Left lung (tissue), 10 donors: Measurements from ENCODE around the gene MAGI1. TPM values are rescaled to one million over a fixed set of nuclear protein-coding genes. Genes with fewer than 3 reads are reported as not detected.
"Not testable (repeated sequence)": the region's sequence is repeated elsewhere in the genome, so short reads cannot be mapped to it uniquely, and the experiment has no call there.

Source experiments
- ATAC-seq: fragments of 200-7000 bp; cut with Tn5 transposase; one replicate; pipeline ENCODE4 v1.9.1; 2020; ENCODE audit warnings: moderate library complexity
- DNase-seq, 4 donors: peaks; one replicate each; pipeline ENCODE4 v3.0.0-alpha.2; 2013 to 2020
- H3K27ac ChIP-seq, 2 donors: fragments of 200-600 bp; sonication (generic) in 1 of 2; one replicate each; pipeline versions ENCODE4 v1.5.0 to v1.8.0; 2020 to 2021
- H3K27me3 ChIP-seq, 2 donors: fragments of 200-600 bp; sonication (generic) in 1 of 2; one replicate each; pipeline versions ENCODE4 v1.5.0 to v1.8.0; 2020 to 2021
- H3K36me3 ChIP-seq, 2 donors: fragments of 200-600 bp; sonication (generic) in 1 of 2; one replicate each; pipeline versions ENCODE4 v1.5.0 to v1.8.0; 2020 to 2021
- H3K4me1 ChIP-seq, 2 donors: fragments of 200-600 bp; one replicate each; pipeline ENCODE4 v1.8.0; 2021
- H3K4me3 ChIP-seq, 2 donors: fragments of 200-600 bp; sonication (generic) in 1 of 2; one replicate each; pipeline versions ENCODE4 v1.5.0 to v1.8.0; 2020 to 2021; ENCODE audit warnings: mild to moderate bottlenecking in 1 of 2
- H3K9me3 ChIP-seq, 2 donors: fragments of 200-600 bp; sonication (generic) in 1 of 2; one replicate each; pipeline versions ENCODE4 v1.5.0 to v1.8.0; 2020 to 2021
- CTCF ChIP-seq, 2 donors: fragments of 200-600 bp; sonication (generic) in 1 of 2; IDR thresholded peaks; one replicate each; pipeline versions ENCODE4 v1.5.0 to v1.8.0; 2021; ENCODE audit warnings: antibody characterized with exemption in 2 of 2
- intact Hi-C, 2 donors: fragments of 100-400 bp; cut with DNase I; formaldehyde crosslinking; loops; one replicate each; pipeline versions ENCODE4 v1.11.2 to v1.14.2; 2022
- polyA plus RNA-seq, 6 donors: library from polyadenylated mRNA; unstranded; fragments of 120-200 nt; gene quantifications; one replicate each; pipeline ENCODE4 v1.2.1, GENCODE V29; 2013; ENCODE audit not compliant: insufficient read length in 6 of 6
- total RNA-seq, 2 donors: library from RNA; stranded (reverse); fragmentation: NEBNext Ultra II Directional; extraction: Animal tissue kit (Norgen Biotek cat#: 25700); gene quantifications; one replicate each; pipeline ENCODE4 v1.2.1, GENCODE V29; 2021
- donor health status: DM: no; HTN: yes; CAD: no.
- donor health status: DM: no; HTN: no; CAD: no.

MAGI1 gene
- total and polyA plus RNA-seq, 8 donors, result 25.4 to 32.0 (median 28.7) TPM

- DNase-seq, result no peak
- intact Hi-C loops, result no loop called here
- no peak overlapping the region for H3K27ac ChIP-seq
- no peaks in the 10 kb centered on the region for H3K27me3 ChIP-seq
- H3K9me3 ChIP-seq, result peaks cover 0 to 10% of the 10 kb centered on the region in 2 donors
- ATAC-seq, result no peak
- no peak overlapping the region for H3K4me3 ChIP-seq
- TF ChIP-seq CTCF (IDR thresholded peaks at IDR 0.05), result no peak
- H3K36me3 ChIP-seq, result no peaks in the 10 kb centered on the region
- H3K4me1 ChIP-seq, result no peaks in the 10 kb centered on the region
These were observed 521.7 kb downstream of the MAGI1 start for GRCh38 chr3:65516998-65517397.

DNA sequence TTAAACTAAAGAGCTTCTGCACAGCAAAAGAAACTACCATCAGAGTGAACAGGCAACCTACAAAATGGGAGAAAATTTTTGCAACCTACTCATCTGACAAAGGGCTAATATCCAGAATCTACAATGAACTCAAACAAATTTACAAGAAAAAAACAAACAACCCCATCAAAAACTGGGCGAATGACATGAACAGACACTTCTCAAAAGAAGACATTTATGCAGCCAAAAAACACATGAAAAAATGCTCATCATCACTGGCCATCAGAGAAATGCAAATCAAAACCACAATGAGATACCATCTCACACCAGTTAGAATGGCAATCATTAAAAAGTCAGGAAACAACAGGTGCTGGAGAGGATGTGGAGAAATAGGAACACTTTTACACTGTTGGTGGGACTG is 524.4 kb downstream of the MAGI1 start:
- ATAC-seq, intact Hi-C loops, H3K9me3 ChIP-seq, H3K27ac ChIP-seq, DNase-seq, H3K4me3 ChIP-seq, H3K4me1 ChIP-seq, H3K27me3 ChIP-seq, H3K36me3 ChIP-seq: not testable (repeated sequence)

- H3K27me3 ChIP-seq, DNase-seq, H3K36me3 ChIP-seq, H3K4me3 ChIP-seq, H3K27ac ChIP-seq, ATAC-seq, H3K9me3 ChIP-seq, intact Hi-C loops, H3K4me1 ChIP-seq: not testable (repeated sequence)
These were observed 529.3 kb downstream of the MAGI1 start for GRCh38 chr3:65509423-65509794.

DNA sequence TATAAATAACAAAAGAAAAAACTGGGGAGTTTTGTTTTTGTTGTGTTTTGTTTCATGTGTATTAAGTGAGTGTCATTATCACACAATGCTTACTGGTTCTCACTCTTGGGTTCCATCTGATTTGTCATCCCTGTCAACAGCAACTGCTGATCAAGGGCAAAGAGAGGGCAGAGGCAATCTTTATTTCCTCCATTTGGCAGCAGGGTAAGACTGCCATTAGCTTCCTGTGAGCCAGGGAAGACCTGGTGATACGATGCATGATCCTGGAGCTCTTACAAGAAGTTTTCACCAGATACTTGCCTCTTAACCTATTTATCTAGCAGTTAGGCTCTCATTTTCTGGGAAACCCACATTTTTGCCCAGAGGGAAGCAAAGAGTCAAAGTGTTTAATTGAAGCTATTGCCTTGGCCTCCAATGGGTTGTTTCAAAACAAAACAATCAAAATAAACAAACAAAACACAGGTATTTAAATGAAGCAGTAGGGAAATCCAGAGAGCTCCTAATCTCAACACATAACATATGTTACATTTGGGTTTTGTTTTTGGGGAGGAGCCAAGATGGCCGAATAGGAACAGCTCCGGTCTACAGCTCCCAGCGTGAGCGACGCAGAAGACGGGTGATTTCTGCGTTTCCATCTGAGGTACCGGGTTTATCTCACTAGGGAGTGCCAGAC is 529.8 kb downstream of the MAGI1 start:
- DNase-seq (no peak), ATAC-seq (no peak)
- Histone ChIP-seq H3K27me3 (no peaks in the 10 kb centered on the region), H3K36me3 (no peaks in the 10 kb centered on the region), H3K27ac (no peak overlapping the region), H3K4me3 (no peak overlapping the region), H3K4me1 (no peaks in the 10 kb centered on the region), H3K9me3 (peaks cover 0 to 2% of the 10 kb centered on the region in 2 donors)
- no peak for TF ChIP-seq CTCF (IDR thresholded peaks at IDR 0.05)
- intact Hi-C loops, result no loop called here

- TF ChIP-seq CTCF (IDR thresholded peaks at IDR 0.05), result no peak
- no peaks in the 10 kb centered on the region for H3K4me1 ChIP-seq
- DNase-seq (no peak), ATAC-seq (no peak)
- no peaks in the 10 kb centered on the region for H3K36me3 ChIP-seq
- no peaks in the 10 kb centered on the region for H3K27me3 ChIP-seq
- H3K27ac ChIP-seq, result no peak overlapping the region
- intact Hi-C loops, result no loop called here
- peaks cover 0 to 2% of the 10 kb centered on the region in 2 donors for H3K9me3 ChIP-seq
- H3K4me3 ChIP-seq, result no peak overlapping the region
These were observed 531.3 kb downstream of the MAGI1 start for GRCh38 chr3:65507437-65507836.

- Histone ChIP-seq H3K4me1 (no peaks in the 10 kb centered on the region), H3K9me3 (peaks cover 0 to 2% of the 10 kb centered on the region in 2 donors), H3K4me3 (no peak overlapping the region), H3K36me3 (no peaks in the 10 kb centered on the region), H3K27ac (no peak overlapping the region), H3K27me3 (no peaks in the 10 kb centered on the region)
- TF ChIP-seq CTCF (IDR thresholded peaks at IDR 0.05), result no peak
- intact Hi-C loops, result no loop called here
- DNase-seq, result no peak
- ATAC-seq, result no peak
These were observed 534.9 kb downstream of the MAGI1 start for GRCh38 chr3:65503776-65504175.
